ENCODE data around the gene GALNT10.

DNA sequence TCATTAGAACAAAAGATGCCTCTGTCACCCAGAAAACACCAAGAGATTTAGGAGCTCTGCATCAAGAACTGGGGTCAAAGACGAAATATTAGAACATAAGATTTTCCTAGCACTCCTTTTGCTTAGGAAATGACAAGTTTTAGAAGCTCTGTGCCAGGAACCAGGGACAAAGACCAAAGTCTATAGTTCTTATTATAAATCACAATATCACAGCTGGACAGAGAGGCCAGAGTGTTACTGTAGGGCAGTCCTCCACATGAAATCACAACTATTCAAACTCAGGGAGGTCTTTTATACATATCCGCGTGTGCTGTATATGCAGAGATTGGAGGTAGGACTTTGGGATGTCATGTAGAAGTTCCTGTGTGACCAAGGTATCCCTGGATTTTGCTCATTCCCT, 138.5 kb downstream of the GALNT10 start:
- TF ChIP-seq, protein P1, sequence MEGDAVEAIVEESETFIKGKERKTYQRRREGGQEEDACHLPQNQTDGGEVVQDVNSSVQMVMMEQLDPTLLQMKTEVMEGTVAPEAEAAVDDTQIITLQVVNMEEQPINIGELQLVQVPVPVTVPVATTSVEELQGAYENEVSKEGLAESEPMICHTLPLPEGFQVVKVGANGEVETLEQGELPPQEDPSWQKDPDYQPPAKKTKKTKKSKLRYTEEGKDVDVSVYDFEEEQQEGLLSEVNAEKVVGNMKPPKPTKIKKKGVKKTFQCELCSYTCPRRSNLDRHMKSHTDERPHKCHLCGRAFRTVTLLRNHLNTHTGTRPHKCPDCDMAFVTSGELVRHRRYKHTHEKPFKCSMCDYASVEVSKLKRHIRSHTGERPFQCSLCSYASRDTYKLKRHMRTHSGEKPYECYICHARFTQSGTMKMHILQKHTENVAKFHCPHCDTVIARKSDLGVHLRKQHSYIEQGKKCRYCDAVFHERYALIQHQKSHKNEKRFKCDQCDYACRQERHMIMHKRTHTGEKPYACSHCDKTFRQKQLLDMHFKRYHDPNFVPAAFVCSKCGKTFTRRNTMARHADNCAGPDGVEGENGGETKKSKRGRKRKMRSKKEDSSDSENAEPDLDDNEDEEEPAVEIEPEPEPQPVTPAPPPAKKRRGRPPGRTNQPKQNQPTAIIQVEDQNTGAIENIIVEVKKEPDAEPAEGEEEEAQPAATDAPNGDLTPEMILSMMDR (IDR thresholded peaks at IDR 0.05), result no peak
- no peak for TF ChIP-seq POLR2AphosphoS5 (IDR thresholded peaks at IDR 0.05)
